T-helper 1 cell treated with Interleukin-12 subunit alpha and Interleukin-12 subunit beta and Interleukin-4 antibody, amounts not matched to agents 30 ng/mL and 1 ng/mL, for 36 hours (primary cell): ENCODE data around the gene TNFSF8. TPM values are rescaled to one million over a fixed set of nuclear protein-coding genes. Genes with fewer than 3 reads are reported as not detected.

Experiments
- total RNA-seq: library from RNA; stranded (reverse); gene quantifications from 2 replicates; pipeline ENCODE4 v1.2.3, GENCODE V29; 2022

The TNFSF8 gene
- total RNA-seq, 1 donor from 2014 or later = 182 TPM

Other genes with a start within 250 kb of the TNFSF8 start
- 0.91 and 1.1 TPM in 2 replicates for gene TEX48, start 248.4 kb downstream of the TNFSF8 start, total RNA-seq
- 3.8 and 3.9 TPM in 2 replicates for gene TNFSF15, start 124.6 kb downstream of the TNFSF8 start, total RNA-seq
- gene TNC, start 187.6 kb upstream of the TNFSF8 start, total RNA-seq = 0.05 TPM in 2 replicates